HepG2 (cell line): ENCODE measurements around the gene CSNK1G3.

Source experiments
- ARHGAP35 ChIP-seq: sonication (generic); formaldehyde crosslinking; IDR thresholded peaks from 2 replicates; pipeline ENCODE4 v1.9.0; 2022; ENCODE audit warnings: mild to moderate bottlenecking, inconsistent platforms, moderate library complexity, missing genetic modification reagents, borderline replicate concordance
- FOXM1 ChIP-seq: sonication (generic); formaldehyde crosslinking; IDR thresholded peaks from 2 replicates; pipeline ENCODE4 v1.5.0; 2020; ENCODE audit warnings: missing genetic modification reagents
- KDM3A ChIP-seq: IDR thresholded peaks from 2 replicates; pipeline ENCODE4 v1.6.1; 2018; ENCODE audit warnings: low read depth, missing compliant biosample characterization
- POLR2A ChIP-seq, 2 experiments: IDR thresholded peaks; 2 replicates each; pipeline ENCODE4 v1.6.1; 2011; ENCODE audit warnings: low read depth in 2 of 2, low read length in 2 of 2, mild to moderate bottlenecking in 1 of 2, moderate library complexity in 1 of 2; ENCODE audit not compliant: insufficient read depth in 1 of 2
- POLR2AphosphoS5 ChIP-seq: IDR thresholded peaks from 2 replicates; pipeline ENCODE4 v1.6.1; 2012; ENCODE audit warnings: low read depth, low read length
- SP4 ChIP-seq: sonication (generic); formaldehyde crosslinking; IDR thresholded peaks from 2 replicates; pipeline ENCODE4 v1.8.1; 2023; ENCODE audit warnings: mild to moderate bottlenecking, missing genetic modification reagents
- ZNF841 ChIP-seq: sonication (generic); formaldehyde crosslinking; IDR thresholded peaks from 2 replicates; pipeline ENCODE4 v1.8.1; 2023; ENCODE audit warnings: missing genetic modification reagents, borderline replicate concordance
- TF ChIP-seq, protein P1 (sequence below): sonication (generic); formaldehyde crosslinking; IDR thresholded peaks from 2 replicates; pipeline ENCODE4 v1.5.0; 2020; ENCODE audit warnings: mild to moderate bottlenecking, missing genetic modification reagents, moderate library complexity
- TF ChIP-seq, protein P2 (sequence below): sonication (generic); formaldehyde crosslinking; IDR thresholded peaks from 2 replicates; pipeline ENCODE4 v1.4.0; 2020; ENCODE audit warnings: missing genetic modification reagents
- TF ChIP-seq, protein P3 (sequence below): fragments of 450-650 bp; IDR thresholded peaks from 2 replicates; pipeline ENCODE4 v1.6.1; 2017; ENCODE audit warnings: mild to moderate bottlenecking
- TF ChIP-seq, protein P4 (sequence below): sonication (generic); formaldehyde crosslinking; IDR thresholded peaks from 2 replicates; pipeline ENCODE4 v1.8.1; 2023; ENCODE audit warnings: mild to moderate bottlenecking, inconsistent platforms, moderate library complexity, missing genetic modification reagents, borderline replicate concordance
- TF ChIP-seq, protein P5 (sequence below): sonication (generic); formaldehyde crosslinking; IDR thresholded peaks from 2 replicates; pipeline ENCODE4 v1.5.1; 2020; ENCODE audit warnings: mild to moderate bottlenecking, missing genetic modification reagents, moderate library complexity

DNA sequence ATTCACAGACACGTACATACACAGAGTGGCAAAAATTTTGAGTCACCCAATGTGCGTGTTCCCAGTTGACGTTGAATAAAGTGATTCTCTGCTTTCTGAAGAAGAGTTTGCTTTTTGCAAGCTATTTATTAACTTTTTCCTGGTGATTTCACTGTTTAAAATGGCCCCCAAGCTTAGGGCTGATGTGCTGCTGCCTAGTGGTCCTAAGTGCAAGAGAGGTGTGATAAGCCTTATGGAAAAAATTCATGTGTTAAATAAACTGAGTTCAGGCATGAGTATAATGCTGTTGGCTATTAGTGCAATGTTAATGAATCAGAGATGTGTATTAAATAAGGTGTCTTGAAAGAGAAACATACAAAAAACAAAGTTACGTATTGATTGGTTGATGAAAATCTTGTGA lies 16.9 kb downstream of the CSNK1G3 start:
- TF ChIP-seq, protein P1, sequence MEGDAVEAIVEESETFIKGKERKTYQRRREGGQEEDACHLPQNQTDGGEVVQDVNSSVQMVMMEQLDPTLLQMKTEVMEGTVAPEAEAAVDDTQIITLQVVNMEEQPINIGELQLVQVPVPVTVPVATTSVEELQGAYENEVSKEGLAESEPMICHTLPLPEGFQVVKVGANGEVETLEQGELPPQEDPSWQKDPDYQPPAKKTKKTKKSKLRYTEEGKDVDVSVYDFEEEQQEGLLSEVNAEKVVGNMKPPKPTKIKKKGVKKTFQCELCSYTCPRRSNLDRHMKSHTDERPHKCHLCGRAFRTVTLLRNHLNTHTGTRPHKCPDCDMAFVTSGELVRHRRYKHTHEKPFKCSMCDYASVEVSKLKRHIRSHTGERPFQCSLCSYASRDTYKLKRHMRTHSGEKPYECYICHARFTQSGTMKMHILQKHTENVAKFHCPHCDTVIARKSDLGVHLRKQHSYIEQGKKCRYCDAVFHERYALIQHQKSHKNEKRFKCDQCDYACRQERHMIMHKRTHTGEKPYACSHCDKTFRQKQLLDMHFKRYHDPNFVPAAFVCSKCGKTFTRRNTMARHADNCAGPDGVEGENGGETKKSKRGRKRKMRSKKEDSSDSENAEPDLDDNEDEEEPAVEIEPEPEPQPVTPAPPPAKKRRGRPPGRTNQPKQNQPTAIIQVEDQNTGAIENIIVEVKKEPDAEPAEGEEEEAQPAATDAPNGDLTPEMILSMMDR (CRISPR knock-in tag): no peak
- TF ChIP-seq ZNF841 (no peak), ARHGAP35 (CRISPR knock-in tag) (no peak), FOXM1 (CRISPR knock-in tag) (no peak), SP4 (no peak), POLR2A (IDR thresholded peaks at IDR 0.05; ENCODE audit: insufficient read depth in 1 of 2, low read depth in 2 of 2, low read length in 2 of 2) (no peak), POLR2AphosphoS5 (no peak), KDM3A (CRISPR knock-in tag) (no peak)
- TF ChIP-seq, protein P2, sequence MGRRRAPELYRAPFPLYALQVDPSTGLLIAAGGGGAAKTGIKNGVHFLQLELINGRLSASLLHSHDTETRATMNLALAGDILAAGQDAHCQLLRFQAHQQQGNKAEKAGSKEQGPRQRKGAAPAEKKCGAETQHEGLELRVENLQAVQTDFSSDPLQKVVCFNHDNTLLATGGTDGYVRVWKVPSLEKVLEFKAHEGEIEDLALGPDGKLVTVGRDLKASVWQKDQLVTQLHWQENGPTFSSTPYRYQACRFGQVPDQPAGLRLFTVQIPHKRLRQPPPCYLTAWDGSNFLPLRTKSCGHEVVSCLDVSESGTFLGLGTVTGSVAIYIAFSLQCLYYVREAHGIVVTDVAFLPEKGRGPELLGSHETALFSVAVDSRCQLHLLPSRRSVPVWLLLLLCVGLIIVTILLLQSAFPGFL: no peak
- TF ChIP-seq, protein P3, sequence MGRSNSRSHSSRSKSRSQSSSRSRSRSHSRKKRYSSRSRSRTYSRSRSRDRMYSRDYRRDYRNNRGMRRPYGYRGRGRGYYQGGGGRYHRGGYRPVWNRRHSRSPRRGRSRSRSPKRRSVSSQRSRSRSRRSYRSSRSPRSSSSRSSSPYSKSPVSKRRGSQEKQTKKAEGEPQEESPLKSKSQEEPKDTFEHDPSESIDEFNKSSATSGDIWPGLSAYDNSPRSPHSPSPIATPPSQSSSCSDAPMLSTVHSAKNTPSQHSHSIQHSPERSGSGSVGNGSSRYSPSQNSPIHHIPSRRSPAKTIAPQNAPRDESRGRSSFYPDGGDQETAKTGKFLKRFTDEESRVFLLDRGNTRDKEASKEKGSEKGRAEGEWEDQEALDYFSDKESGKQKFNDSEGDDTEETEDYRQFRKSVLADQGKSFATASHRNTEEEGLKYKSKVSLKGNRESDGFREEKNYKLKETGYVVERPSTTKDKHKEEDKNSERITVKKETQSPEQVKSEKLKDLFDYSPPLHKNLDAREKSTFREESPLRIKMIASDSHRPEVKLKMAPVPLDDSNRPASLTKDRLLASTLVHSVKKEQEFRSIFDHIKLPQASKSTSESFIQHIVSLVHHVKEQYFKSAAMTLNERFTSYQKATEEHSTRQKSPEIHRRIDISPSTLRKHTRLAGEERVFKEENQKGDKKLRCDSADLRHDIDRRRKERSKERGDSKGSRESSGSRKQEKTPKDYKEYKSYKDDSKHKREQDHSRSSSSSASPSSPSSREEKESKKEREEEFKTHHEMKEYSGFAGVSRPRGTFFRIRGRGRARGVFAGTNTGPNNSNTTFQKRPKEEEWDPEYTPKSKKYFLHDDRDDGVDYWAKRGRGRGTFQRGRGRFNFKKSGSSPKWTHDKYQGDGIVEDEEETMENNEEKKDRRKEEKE: no peak
- TF ChIP-seq, protein P4, sequence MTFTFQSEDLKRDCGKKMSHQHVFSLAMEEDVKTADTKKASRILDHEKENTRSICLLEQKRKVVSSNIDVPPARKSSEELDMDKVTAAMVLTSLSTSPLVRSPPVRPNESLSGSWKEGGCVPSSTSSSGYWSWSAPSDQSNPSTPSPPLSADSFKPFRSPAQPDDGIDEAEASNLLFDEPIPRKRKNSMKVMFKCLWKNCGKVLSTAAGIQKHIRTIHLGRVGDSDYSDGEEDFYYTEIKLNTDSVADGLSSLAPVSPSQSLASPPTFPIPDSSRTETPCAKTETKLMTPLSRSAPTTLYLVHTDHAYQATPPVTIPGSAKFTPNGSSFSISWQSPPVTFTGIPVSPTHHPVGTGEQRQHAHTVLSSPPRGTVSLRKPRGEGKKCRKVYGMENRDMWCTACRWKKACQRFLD (CRISPR knock-in tag): no peak
- TF ChIP-seq, protein P5, sequence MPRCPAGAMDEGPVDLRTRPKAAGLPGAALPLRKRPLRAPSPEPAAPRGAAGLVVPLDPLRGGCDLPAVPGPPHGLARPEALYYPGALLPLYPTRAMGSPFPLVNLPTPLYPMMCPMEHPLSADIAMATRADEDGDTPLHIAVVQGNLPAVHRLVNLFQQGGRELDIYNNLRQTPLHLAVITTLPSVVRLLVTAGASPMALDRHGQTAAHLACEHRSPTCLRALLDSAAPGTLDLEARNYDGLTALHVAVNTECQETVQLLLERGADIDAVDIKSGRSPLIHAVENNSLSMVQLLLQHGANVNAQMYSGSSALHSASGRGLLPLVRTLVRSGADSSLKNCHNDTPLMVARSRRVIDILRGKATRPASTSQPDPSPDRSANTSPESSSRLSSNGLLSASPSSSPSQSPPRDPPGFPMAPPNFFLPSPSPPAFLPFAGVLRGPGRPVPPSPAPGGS: no peak
